Frontal cortex (tissue), 4 donors: ENCODE measurements around the gene GSN. TPM values are rescaled to one million over a fixed set of nuclear protein-coding genes. Genes with fewer than 3 reads are reported as not detected.
"Not testable (repeated sequence)": the region's sequence is repeated elsewhere in the genome, so short reads cannot be mapped to it uniquely, and the experiment has no call there.

Experiments used
- DNase-seq, 2 donors: peaks; one replicate each; pipeline ENCODE4 v3.0.0; 2012; ENCODE audit warnings: low spot score in 2 of 2
- FAIRE-seq: peaks from 2 replicates; lab custom pipeline; 2012; peaks lifted over from hg19 to GRCh38; lab: Jason Lieb, UNC
- total RNA-seq: library from RNA; depleted of rRNA; stranded (reverse); fragments of >200 nt; gene quantifications from one replicate; pipeline ENCODE4 v1.2.3, GENCODE V29; 2014
- donor health status: control.
- donor health status: control.
- donor health status: control.

Gene GSN
- total RNA-seq, 1 donor from 2014 or later = 24.5 TPM

DNA sequence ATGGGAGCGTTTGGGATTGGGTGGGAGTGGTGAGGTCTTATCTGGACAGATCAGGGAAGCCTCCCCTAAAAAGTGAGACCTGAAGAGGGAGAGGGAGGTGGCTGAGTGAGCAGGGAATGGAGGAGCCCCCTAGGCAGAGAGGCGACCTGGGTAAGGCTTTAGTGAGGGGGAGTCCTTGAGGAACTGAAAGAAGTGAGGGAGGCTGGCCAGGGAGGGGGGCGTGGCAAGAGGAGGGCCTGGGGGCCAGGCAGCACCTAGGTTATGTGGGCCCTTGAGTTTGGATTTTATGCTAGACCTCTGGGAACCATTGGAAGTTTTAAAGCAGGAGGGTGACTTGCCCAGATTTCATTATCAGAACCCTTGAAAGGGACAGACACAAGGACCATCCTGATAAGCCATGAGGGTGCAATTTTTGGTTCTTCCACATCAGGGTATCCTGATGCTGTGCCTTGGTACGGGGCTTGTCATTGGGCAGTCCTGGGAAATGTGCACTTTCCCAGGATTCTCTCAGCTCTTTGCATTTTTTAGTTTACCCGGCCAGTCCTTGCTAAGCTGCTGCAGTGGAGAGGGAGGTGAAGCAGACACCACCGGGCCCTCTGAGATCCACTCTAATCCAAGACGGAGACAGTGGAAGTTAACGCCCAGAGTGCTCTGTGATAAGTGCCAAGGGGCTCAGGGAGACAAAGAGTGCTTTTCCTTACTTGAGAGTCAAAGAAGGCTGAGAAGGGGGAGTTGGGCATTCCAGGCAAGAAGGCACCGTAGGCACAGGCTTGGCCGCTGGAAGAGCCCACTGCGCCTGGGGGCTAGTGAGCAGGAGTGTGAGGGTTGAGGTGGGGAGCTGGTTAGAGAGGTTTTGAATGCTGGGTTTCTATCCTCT lies 16.1 kb downstream of the GSN start:
- no peak for DNase-seq
- no peak for FAIRE-seq

GRCh38 chr9:121284733-121285451 lies 16.9 kb downstream of the GSN start:
- no peak for FAIRE-seq

GRCh38 chr9:121285835-121286687 lies 18.1 kb downstream of the GSN start:
- DNase-seq = no peak
- FAIRE-seq = no peak

More at GRCh38 chr9:121284733-121285451, 16.9 kb downstream of the GSN start:
- DNase-seq = no peak

- DNase-seq (no peak), FAIRE-seq (no peak)
Observed at GRCh38 chr9:121286688-121286972, 18.7 kb downstream of the GSN start.

GRCh38 chr9:121286973-121287741 lies 19.2 kb downstream of the GSN start:
- DNase-seq (peak in 1 of 2 donors; percentile 76), FAIRE-seq (no peak)

DNA sequence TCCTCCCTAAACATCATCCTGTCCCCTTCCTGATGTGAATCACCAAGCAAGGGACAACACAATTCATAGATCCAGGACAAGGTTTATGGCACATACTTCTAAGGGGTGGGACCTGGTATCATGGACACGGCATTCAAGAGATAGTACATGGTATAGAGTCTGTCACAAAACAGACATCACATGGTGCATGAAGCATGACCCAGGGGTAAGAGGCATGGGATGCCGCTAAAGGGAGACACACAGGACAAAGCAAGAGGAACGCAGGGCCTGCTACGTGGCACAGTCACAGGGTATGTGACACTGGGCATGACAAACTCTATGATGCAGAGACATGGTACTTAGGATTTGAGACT lies 20.7 kb downstream of the GSN start:
- FAIRE-seq (no peak), DNase-seq (no peak)

DNA sequence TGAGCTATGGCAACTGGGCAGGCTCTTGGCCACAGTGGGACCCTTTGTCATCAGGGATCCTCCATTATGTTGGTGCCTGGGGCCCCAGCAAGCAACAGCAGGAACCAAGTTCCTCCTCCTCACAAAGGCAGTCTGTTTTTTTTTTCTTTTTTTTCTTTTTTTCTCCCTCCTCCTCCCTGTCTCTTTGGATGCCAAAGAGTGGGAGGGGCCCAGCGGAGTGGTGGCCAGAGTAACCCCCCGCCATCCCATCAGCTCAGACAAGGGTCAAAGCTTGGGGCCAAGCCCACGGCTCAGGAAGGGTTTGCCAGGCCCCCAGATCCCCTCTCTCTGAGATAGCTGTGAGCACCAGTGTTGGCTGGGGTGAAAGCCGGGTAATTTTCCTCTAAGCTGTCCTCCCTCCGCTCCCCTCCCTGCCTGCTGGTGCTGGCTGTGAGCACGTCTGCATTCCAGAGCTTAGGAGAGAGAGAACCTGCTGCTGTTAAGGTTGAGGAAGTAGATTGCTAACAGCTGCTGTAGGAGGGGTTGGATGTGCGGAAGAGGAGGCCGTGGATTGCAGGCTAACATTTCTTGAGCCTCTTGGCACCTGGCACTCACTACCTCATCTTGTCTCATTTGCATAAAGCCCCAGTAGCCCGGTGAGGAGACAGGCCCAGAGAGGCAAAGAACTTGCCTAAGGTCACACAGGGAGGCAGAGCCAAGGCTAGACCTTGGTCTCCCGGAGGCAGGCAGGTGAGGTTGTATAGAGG lies 21.2 kb downstream of the GSN start:
- DNase-seq (no peak), FAIRE-seq (no peak)

GRCh38 chr9:121289772-121290370 lies 21.9 kb downstream of the GSN start:
- DNase-seq (no peak), FAIRE-seq (no peak)

DNA sequence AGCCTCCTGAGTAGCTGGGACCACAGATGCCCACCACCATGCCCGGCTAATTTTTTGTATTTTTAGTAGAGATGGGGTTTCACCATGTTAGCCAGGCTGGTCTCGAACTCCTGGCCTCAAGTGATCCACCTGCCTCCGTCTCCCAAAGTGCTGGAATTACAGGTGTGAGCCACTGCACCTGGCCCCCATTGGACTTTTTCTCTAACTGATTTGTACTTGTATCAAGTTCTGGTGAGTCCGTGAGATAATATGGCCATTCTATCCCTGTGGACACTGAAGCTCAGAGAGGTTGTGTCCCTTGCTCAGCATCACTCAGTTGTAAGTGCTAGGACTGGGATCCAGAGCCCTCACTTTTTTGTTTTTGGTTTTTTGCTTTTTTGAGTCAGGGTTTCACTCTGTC lies 23.6 kb downstream of the GSN start:
- FAIRE-seq, DNase-seq: not testable (repeated sequence)

DNA sequence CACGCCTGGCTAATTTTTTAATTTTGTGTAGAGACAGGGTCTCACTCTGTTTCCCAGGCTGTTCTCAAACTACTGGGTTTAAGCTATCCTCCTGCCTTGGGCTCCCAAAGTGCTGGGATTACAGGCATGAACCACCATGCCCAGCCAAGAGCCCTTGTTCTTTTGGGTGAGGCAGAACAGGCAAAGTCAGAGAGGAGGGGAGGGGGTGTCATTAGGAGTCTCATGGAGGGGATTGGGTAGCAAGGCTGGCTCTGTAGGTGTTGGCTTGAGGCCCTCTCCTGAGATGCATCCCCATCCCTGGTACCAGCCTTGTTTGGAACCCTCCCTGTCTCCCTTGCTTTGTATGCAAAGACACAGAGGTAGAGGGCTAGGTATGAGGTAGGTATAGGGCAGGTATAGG lies 24.1 kb downstream of the GSN start:
- DNase-seq (no peak), FAIRE-seq (no peak)

DNA sequence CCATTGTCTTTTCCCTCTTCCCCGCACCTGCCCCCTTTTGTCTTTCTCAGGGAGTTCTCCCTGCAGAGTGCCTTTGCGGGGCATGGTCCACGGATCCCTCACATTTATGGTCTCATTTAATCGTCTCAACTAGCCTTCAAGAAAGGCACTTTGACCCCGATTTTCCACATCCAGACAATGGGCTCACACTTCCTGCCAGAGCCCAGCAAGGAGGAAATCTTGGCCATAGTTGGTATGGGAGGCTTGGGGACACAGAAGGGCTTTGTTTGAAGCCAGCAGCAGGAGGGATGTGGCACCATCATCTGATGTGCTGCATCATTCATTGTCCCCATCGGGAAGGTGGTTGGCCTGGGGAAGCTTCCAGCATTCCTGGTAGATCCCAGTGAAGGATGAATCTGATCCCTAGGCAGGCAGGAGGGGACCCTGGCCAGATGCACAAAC lies 24.9 kb downstream of the GSN start:
- FAIRE-seq (no peak), DNase-seq (no peak)

- FAIRE-seq = no peak
- DNase-seq = no peak
Observed at GRCh38 chr9:121294151-121294743, 26.3 kb downstream of the GSN start.

- DNase-seq (no peak), FAIRE-seq (no peak)
Observed at GRCh38 chr9:121294866-121295661, 27.1 kb downstream of the GSN start.

DNA sequence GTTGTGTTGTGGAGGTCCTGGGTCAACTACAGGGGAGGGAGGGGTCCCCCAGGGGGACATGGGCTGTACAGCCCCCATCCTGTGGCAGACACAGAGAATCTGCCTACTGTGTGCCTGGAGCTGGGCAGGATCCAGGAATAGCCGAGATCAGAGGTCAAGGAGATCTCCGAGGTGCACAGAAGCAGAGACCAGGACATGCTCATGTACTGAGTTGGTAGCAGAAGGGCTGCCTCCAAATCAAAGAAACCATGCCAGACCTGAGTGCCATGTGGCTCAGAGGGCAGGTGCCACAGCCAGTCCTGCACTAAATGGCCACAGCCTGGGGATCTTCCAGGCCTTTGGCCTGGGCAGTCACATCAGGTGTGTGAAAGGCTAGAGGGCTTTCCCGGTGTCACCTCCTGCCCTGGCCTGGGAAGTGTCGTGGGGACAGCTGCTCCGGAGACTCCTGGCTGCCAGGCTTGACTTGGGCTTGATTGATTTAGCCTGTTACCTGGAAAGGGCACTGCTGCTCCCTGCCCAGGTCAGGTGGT lies 27.8 kb downstream of the GSN start:
- no peak for DNase-seq
- no peak for FAIRE-seq

- DNase-seq = no peak
- FAIRE-seq = no peak
Observed at GRCh38 chr9:121296213-121297127, 28.5 kb downstream of the GSN start.

DNA sequence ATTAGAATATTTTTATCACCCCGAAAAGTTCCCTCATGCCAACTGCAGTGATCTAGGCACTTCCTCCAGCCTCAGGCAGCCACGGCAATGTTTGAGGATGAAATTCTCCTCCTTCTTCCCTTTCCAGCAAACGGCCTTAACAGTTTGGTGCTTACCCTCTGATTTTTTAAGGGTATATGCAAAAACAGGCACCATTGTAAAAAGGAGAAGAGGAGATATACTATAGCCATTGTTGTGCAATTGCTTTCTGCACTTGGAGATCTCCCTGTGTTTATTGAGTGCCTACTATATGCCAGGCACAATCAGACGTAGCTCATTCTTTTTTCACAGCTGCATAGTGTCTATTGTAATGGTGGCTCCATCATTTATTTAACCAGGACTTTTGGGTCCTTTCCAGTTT lies 29.4 kb downstream of the GSN start:
- no peak for DNase-seq
- no peak for FAIRE-seq
